Ascending aorta (tissue), 2 donors: ENCODE measurements around the gene BBOX1. TPM values are rescaled to one million over a fixed set of nuclear protein-coding genes. Genes with fewer than 3 reads are reported as not detected.
A peak's percentile ranks its signal among the peaks of the same experiment; 100 is the strongest.
"Not testable (repeated sequence)": the region's sequence is repeated elsewhere in the genome, so short reads cannot be mapped to it uniquely, and the experiment has no call there.

Source experiments
- DNase-seq, 2 donors: peaks; one replicate each; pipeline ENCODE4 v3.0.0-alpha.2; 2019; ENCODE audit warnings: low spot score in 2 of 2
- H3K27ac ChIP-seq, 2 donors: fragments of 200-600 bp; sonication (generic); one replicate each; pipeline ENCODE4 v1.5.1; 2016 to 2017; ENCODE audit warnings: mild to moderate bottlenecking in 1 of 2
- H3K27me3 ChIP-seq: fragments of 200-600 bp; sonication (generic); one replicate; pipeline ENCODE4 v1.5.1; 2017
- H3K36me3 ChIP-seq, 2 donors: fragments of 200-600 bp; sonication (generic); one replicate each; pipeline ENCODE4 v1.5.1; 2016
- H3K4me1 ChIP-seq, 2 donors: fragments of 200-600 bp; sonication (generic); one replicate each; pipeline ENCODE4 v1.5.1; 2016 to 2017; ENCODE audit warnings: mild to moderate bottlenecking in 1 of 2
- H3K4me3 ChIP-seq, 2 donors: fragments of 200-600 bp; sonication (generic); one replicate each; pipeline ENCODE4 v1.5.1; 2016 to 2017; ENCODE audit warnings: mild to moderate bottlenecking in 1 of 2
- H3K9me3 ChIP-seq, 2 donors: fragments of 200-600 bp; sonication (generic); one replicate each; pipeline ENCODE4 v1.5.1; 2016
- CTCF ChIP-seq, 3 experiments: fragments of 200-600 bp in 2 of 3; fragments of 450-650 bp in 1 of 3; sonication (generic) in 2 of 3; IDR thresholded peaks; one replicate each; pipeline ENCODE4 v1.5.1; 2016 to 2019; ENCODE audit warnings: antibody characterized with exemption in 3 of 3, mild to moderate bottlenecking in 1 of 3, moderate library complexity in 1 of 3
- intact Hi-C: fragments of 100-400 bp; cut with DNase I; formaldehyde crosslinking; loops from one replicate; pipeline ENCODE4 v1.15.1; 2023
- total RNA-seq: library from RNA; depleted of rRNA; stranded (reverse); fragments of >200 nt; gene quantifications from one replicate; pipeline ENCODE4 v1.1.0, GENCODE V29; 2016

Gene BBOX1
- total RNA-seq, 1 donor from 2014 or later: not detected

GRCh38 chr11:27130806-27131205 is 90.2 kb downstream of the BBOX1 start:
- intact Hi-C loops: no loop called here

GRCh38 chr11:27135924-27136329 is 95.3 kb downstream of the BBOX1 start:
- H3K36me3 ChIP-seq, H3K4me1 ChIP-seq, H3K27me3 ChIP-seq, DNase-seq, H3K27ac ChIP-seq, H3K4me3 ChIP-seq, intact Hi-C loops: not testable (repeated sequence)
- H3K9me3 ChIP-seq: peaks cover 2 to 13% of the 10 kb centered on the region in 2 donors

More at GRCh38 chr11:27130806-27131205, 90.2 kb downstream of the BBOX1 start:
- H3K4me1 ChIP-seq: no peaks in the 10 kb centered on the region
- DNase-seq: no peak
- peaks cover 0 to 6% of the 10 kb centered on the region in 2 donors for H3K9me3 ChIP-seq
- H3K4me3 ChIP-seq: no peak overlapping the region
- TF ChIP-seq CTCF (IDR thresholded peaks at IDR 0.05): no peak
- no peaks in the 10 kb centered on the region for H3K27me3 ChIP-seq
- H3K36me3 ChIP-seq: no peaks in the 10 kb centered on the region
- no peak overlapping the region for H3K27ac ChIP-seq

GRCh38 chr11:27138716-27139115 is 98.1 kb downstream of the BBOX1 start:
- TF ChIP-seq CTCF (IDR thresholded peaks at IDR 0.05): no peak
- no peak overlapping the region for H3K27ac ChIP-seq
- peaks cover 0 to 3% of the 10 kb centered on the region in 2 donors for H3K4me1 ChIP-seq
- H3K9me3 ChIP-seq: peaks cover 4 to 27% of the 10 kb centered on the region in 2 donors
- no peak overlapping the region for H3K4me3 ChIP-seq
- no peaks in the 10 kb centered on the region for H3K36me3 ChIP-seq
- DNase-seq: no peak
- intact Hi-C loops: no loop called here
- no peaks in the 10 kb centered on the region for H3K27me3 ChIP-seq

- H3K4me1 ChIP-seq: peaks cover 0 to 3% of the 10 kb centered on the region in 2 donors
- no peak overlapping the region for H3K4me3 ChIP-seq
- no peak for DNase-seq
- TF ChIP-seq CTCF (IDR thresholded peaks at IDR 0.05): no peak
- no peak overlapping the region for H3K27ac ChIP-seq
- H3K27me3 ChIP-seq: no peaks in the 10 kb centered on the region
- peaks cover 4 to 27% of the 10 kb centered on the region in 2 donors for H3K9me3 ChIP-seq
- intact Hi-C loops: loop anchor here (5.0 kb wide), 1 partner anchor 43 kb away; no protein-coding TSS in a partner anchor
- H3K36me3 ChIP-seq: no peaks in the 10 kb centered on the region
Measured at GRCh38 chr11:27139742-27140367, 99.2 kb downstream of the BBOX1 start.

GRCh38 chr11:27141576-27141975 is 101.0 kb downstream of the BBOX1 start:
- H3K9me3 ChIP-seq: peaks cover 4 to 16% of the 10 kb centered on the region in 2 donors
- H3K27ac ChIP-seq: no peak overlapping the region
- no peak overlapping the region for H3K4me3 ChIP-seq
- intact Hi-C loops: loop anchor here (5.0 kb wide), 1 partner anchor 44 kb away; no protein-coding TSS in a partner anchor
- peaks cover 0 to 3% of the 10 kb centered on the region in 2 donors for H3K4me1 ChIP-seq
- DNase-seq: no peak
- H3K27me3 ChIP-seq: no peaks in the 10 kb centered on the region
- no peaks in the 10 kb centered on the region for H3K36me3 ChIP-seq
- TF ChIP-seq CTCF (IDR thresholded peaks at IDR 0.05): no peak

- Histone ChIP-seq H3K4me1 (no peaks in the 10 kb centered on the region), H3K4me3 (no peak overlapping the region), H3K9me3 (no peaks in the 10 kb centered on the region), H3K36me3 (no peaks in the 10 kb centered on the region), H3K27ac (peak overlapping the region; percentile 14 to 48), H3K27me3 (no peaks in the 10 kb centered on the region)
- DNase-seq: no peak
- no peak for TF ChIP-seq CTCF (IDR thresholded peaks at IDR 0.05)
- intact Hi-C loops: no loop called here
Measured at GRCh38 chr11:27147916-27148315, 107.3 kb downstream of the BBOX1 start.
